ENCODE data around the gene MAP3K13.

Gene MAP3K13

GRCh38 chr3:185519021-185519420 lies 156.1 kb downstream of the MAP3K13 start:
- peak; percentile 10 for DNase-seq

DNA sequence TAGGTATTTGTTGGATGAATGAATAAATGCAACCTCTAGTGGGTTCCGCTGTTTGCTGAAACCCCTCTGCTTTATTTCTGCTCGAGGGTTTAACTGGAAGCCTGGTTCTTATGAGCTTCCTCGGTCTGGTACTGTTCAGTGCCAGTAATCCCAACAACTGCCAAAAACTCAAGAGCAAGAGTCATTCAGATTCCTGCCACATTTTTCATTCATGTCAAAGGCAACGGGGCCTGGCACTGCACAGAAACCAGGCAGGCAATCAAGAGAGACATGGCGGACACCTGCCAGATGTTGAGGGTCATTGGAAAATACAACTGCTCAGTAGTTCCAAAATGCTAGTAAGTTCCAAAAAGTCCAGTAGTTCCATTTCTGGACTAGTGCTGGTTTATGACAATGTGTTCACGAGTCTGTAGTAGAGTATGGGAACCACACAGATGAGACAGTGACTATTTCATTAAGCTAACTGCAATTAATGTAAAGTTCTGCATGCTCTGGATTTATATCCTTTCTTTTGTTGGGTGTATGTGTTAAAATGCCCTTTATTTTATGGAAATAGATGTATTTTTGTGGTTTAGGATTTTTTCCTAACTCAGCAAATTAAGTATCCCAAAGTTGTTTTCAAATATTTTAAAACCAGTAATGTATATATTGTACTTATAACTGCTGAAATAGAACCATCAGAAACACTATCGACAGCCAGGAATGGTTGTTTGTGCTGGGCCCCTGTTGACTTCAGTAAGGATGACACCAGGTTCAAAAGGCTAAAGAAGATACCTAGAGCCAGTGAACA lies 158.6 kb downstream of the MAP3K13 start:
- DNase-seq = no peak

GRCh38 chr3:185526349-185526951 lies 163.5 kb downstream of the MAP3K13 start:
- no peak for DNase-seq

GRCh38 chr3:185527364-185527763 lies 164.4 kb downstream of the MAP3K13 start:
- DNase-seq = no peak

GRCh38 chr3:185528532-185528931 lies 165.6 kb downstream of the MAP3K13 start:
- DNase-seq = no peak

DNA sequence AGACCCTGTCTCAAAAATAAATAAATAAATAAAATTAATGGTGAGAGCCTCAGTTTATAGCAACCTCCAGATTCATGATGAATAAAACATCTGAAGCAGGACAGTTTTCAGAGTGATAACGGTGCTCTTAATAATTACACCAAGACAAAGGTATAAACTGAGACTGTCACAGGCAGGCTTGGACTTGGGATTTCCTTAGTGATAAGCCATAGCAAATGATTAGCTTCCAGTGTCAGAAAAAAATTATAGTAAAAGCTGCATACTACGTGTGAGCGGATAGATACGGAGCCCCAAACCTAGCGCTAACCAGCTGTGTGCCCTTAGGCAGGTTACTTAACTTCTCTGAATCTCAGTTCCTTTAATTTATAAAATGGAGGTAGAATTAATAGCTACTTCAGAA lies 167.9 kb downstream of the MAP3K13 start:
- no peak for DNase-seq

GRCh38 chr3:185532901-185533300 lies 170.0 kb downstream of the MAP3K13 start:
- no peak for DNase-seq

DNA sequence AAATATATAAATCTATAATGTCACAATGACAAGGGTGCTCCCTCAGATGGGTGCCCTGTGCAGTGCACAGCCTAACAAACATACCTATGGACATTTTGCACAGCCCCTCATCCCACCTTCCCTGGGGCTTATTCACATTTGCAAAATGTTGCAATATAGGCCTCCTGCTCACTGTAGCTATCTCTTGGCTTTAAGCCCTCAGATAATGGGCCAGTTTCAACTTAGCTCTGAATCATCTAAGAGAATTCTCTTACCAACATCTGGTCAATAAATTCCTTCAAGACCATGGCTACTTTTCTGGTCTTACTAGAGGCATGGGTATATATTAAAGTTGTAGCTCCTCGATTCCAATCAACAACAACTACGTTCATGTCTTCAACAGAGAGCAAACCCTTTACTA lies 171.6 kb downstream of the MAP3K13 start:
- DNase-seq = no peak

- no peak for DNase-seq
These were observed 174.5 kb downstream of the MAP3K13 start for GRCh38 chr3:185537369-185537970.

Measured in NCI-H1105 treated with DMSO at 0.1 percent for 48 hours (cell line).